ENCODE data around the gene OR14A16.

OR14A16 gene

GRCh38 chr1:247824023-247824422 lies at the start of gene OR14A16:
Gene OR14A16, minus strand, starts transcription at chr1:247824119. Its CDS starts 8,390 bp downstream, at chr1:247815729.
- no peak for DNase-seq

- DNase-seq = no peak
Observed at GRCh38 chr1:247865416-247865815, 41.5 kb upstream of the OR14A16 start.

- DNase-seq = no peak
Observed at GRCh38 chr1:247864644-247865043, 40.7 kb upstream of the OR14A16 start.

- DNase-seq = no peak
Observed at GRCh38 chr1:247862756-247863155, 38.8 kb upstream of the OR14A16 start.

GRCh38 chr1:247857985-247858619 lies 34.2 kb upstream of the OR14A16 start:
- no peak for DNase-seq

- DNase-seq = no peak
Observed at GRCh38 chr1:247857069-247857984, 33.4 kb upstream of the OR14A16 start, which contains the start of gene TRIM58. Gene TRIM58, plus strand, starts transcription at chr1:247857187. Its CDS starts 60 bp downstream, at chr1:247857247.

- DNase-seq = no peak
Observed at GRCh38 chr1:247855911-247856310, 32.0 kb upstream of the OR14A16 start.

- DNase-seq = no peak
Observed at GRCh38 chr1:247854899-247855545, 31.1 kb upstream of the OR14A16 start.

- no peak for DNase-seq
Observed at GRCh38 chr1:247849616-247850015, 25.7 kb upstream of the OR14A16 start.

GRCh38 chr1:247848346-247848745 lies 24.4 kb upstream of the OR14A16 start:
- DNase-seq = no peak

- no peak for DNase-seq
Observed at GRCh38 chr1:247845693-247846017, 21.7 kb upstream of the OR14A16 start.

- no peak for DNase-seq
Observed at GRCh38 chr1:247845011-247845692, 21.2 kb upstream of the OR14A16 start.

GRCh38 chr1:247843411-247843810 lies 19.5 kb upstream of the OR14A16 start:
- DNase-seq = no peak

GRCh38 chr1:247841796-247842195 lies 17.9 kb upstream of the OR14A16 start, which contains the start of gene OR11L1:
Gene OR11L1, minus strand, starts transcription at chr1:247841896. Its CDS starts 0 bp downstream, at chr1:247841896.
- no peak for DNase-seq

GRCh38 chr1:247840818-247841217 lies 16.9 kb upstream of the OR14A16 start:
- no peak for DNase-seq

GRCh38 chr1:247833601-247834000 lies 9.7 kb upstream of the OR14A16 start:
- DNase-seq = no peak

- DNase-seq = no peak
Observed at GRCh38 chr1:247829656-247830055, 5.7 kb upstream of the OR14A16 start.

- DNase-seq = no peak
Observed at GRCh38 chr1:247825362-247825761, 1.4 kb upstream of the OR14A16 start.

GRCh38 chr1:247822060-247822459 lies 1.9 kb downstream of the OR14A16 start:
- DNase-seq = no peak

GRCh38 chr1:247812637-247813036 lies 11.3 kb downstream of the OR14A16 start:
- no peak for DNase-seq

GRCh38 chr1:247797518-247797917 lies 26.4 kb downstream of the OR14A16 start:
- DNase-seq = no peak

- no peak for DNase-seq
Observed at GRCh38 chr1:247769603-247770002, 54.3 kb downstream of the OR14A16 start.
